Uterus (tissue), 2 donors: Measurements from ENCODE around the gene LGALS7B.

Source experiments
- POLR2A ChIP-seq, 2 donors: fragments of 450-650 bp; IDR thresholded peaks; one replicate each; pipeline ENCODE4 v1.6.1; 2016; ENCODE audit warnings: antibody characterized with exemption in 2 of 2, mild to moderate bottlenecking in 1 of 2, moderate library complexity in 1 of 2
- TF ChIP-seq, protein P1 (sequence below), 4 experiments: fragments of 200-600 bp in 2 of 4; fragments of 450-650 bp in 2 of 4; sonication (generic) in 2 of 4; IDR thresholded peaks; one replicate each; pipeline ENCODE4 v1.5.1; 2016 to 2019; ENCODE audit warnings: antibody characterized with exemption in 4 of 4, mild to moderate bottlenecking in 2 of 4, moderate library complexity in 1 of 4

DNA sequence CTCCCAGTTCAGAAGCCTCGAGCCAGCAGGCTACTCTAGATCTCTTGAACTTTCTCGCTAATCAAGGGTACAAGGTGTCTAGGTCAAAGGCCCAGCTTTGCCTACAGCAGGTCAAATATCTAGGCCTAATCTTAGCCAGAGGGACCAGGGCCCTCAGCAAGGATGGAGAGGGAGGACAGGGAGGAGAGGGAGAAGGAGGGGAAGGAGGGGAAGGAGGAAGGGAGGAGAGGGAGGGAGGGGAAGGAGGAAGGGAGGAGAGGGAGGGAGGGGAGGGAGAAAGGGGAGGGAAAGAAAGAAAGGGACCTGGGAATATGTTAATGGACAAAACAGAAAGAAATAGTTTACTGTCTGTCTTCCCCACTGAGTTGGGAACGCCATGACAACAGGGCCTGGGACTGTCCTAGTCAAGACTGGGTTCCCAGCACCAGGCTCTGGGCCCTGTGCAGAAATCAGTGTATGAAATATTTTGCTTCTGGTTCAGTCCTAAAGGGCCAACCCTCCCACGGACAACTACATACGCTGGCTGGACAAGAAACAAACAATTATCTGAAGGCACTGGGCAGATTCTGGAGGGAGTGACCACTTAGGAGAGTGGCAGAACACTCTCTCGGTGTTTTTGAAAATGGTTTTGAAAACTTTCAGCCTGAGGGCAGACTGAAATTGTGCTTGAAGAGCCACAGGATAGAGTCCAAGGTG lies 38.0 kb downstream of the LGALS7B start:
- TF ChIP-seq, protein P1, sequence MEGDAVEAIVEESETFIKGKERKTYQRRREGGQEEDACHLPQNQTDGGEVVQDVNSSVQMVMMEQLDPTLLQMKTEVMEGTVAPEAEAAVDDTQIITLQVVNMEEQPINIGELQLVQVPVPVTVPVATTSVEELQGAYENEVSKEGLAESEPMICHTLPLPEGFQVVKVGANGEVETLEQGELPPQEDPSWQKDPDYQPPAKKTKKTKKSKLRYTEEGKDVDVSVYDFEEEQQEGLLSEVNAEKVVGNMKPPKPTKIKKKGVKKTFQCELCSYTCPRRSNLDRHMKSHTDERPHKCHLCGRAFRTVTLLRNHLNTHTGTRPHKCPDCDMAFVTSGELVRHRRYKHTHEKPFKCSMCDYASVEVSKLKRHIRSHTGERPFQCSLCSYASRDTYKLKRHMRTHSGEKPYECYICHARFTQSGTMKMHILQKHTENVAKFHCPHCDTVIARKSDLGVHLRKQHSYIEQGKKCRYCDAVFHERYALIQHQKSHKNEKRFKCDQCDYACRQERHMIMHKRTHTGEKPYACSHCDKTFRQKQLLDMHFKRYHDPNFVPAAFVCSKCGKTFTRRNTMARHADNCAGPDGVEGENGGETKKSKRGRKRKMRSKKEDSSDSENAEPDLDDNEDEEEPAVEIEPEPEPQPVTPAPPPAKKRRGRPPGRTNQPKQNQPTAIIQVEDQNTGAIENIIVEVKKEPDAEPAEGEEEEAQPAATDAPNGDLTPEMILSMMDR (IDR thresholded peaks at IDR 0.05): no peak
- no peak for TF ChIP-seq POLR2A (IDR thresholded peaks at IDR 0.05)
